ACC112 (cell line): ENCODE data around the gene NAPB.

Source experiments
- H2AFZ ChIP-seq: fragments of 200-600 bp; sonication (generic); one replicate; pipeline ENCODE4 v1.6.0; 2017; ENCODE audit warnings: antibody characterized with exemption, low read length; ENCODE audit not compliant: unreplicated experiment
- H3K27ac ChIP-seq: fragments of 200-600 bp; sonication (generic); 2 replicates; pipeline ENCODE4 v1.5.1; 2014; ENCODE audit warnings: low read depth, mild to moderate bottlenecking, antibody characterized with exemption, low read length, moderate library complexity
- H3K27me3 ChIP-seq: fragments of 200-600 bp; sonication (generic); 2 replicates; pipeline ENCODE4 v1.6.1; 2014; ENCODE audit warnings: mild to moderate bottlenecking, antibody characterized with exemption, low read length, moderate library complexity, mixed read lengths; ENCODE audit not compliant: insufficient read depth
- H3K36me3 ChIP-seq: fragments of 200-600 bp; sonication (generic); 2 replicates; pipeline ENCODE4 v1.6.1; 2016; ENCODE audit warnings: mild to moderate bottlenecking, antibody characterized with exemption, low read length, moderate library complexity, mixed read lengths; ENCODE audit not compliant: insufficient read depth
- H3K4me1 ChIP-seq: fragments of 200-600 bp; sonication (generic); one replicate; pipeline ENCODE4 v1.6.1; 2016; ENCODE audit warnings: low read length, mixed read lengths; ENCODE audit not compliant: insufficient read depth, unreplicated experiment, control insufficient read depth
- H3K4me3 ChIP-seq: fragments of 200-600 bp; sonication (generic); 2 replicates; pipeline ENCODE4 v1.5.1; 2014; ENCODE audit warnings: mild to moderate bottlenecking, low read depth, low read length
- H3K79me2 ChIP-seq: fragments of 200-600 bp; sonication (generic); one replicate; pipeline ENCODE4 v1.6.0; 2016; ENCODE audit warnings: low read length; ENCODE audit not compliant: control insufficient read depth, unreplicated experiment, insufficient read depth

Gene NAPB

DNA sequence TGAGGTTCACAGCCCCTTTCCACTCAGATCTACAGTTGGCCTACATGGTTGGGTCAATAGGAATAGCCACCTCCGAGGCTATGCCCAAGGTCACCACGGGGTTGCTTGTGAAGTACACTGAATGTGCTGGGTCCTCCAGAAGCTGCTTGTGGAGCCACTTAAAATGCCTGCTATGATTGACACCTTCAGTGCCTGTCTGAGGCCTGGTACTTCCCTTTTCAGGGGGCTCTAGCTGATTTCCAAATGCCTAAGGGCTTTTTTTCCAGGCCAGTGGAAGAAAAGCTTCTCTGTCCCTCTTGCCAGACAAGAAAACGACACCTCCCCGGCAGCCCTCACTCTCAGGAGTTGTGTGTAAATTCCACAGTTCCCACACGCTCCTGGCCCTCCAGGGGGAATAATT, 77.0 kb downstream of the NAPB start:
- no peak overlapping the region for H2AFZ ChIP-seq
- no peak overlapping the region for H3K4me3 ChIP-seq
- no peaks in the 10 kb centered on the region for H3K36me3 ChIP-seq

GRCh38 chr20:23343590-23343989, 77.7 kb downstream of the NAPB start:
- 0 out of 2 replicates have a peak, but pooled peaks cover 6% of the 10 kb centered on the region for H3K27me3 ChIP-seq
- H3K36me3 ChIP-seq = no peaks in the 10 kb centered on the region
- no peak overlapping the region for H3K4me3 ChIP-seq
- no peak overlapping the region for H2AFZ ChIP-seq
- no peaks in the 10 kb centered on the region for H3K79me2 ChIP-seq
- H3K4me1 ChIP-seq = no peaks in the 10 kb centered on the region
- no peak overlapping the region for H3K27ac ChIP-seq

More for the DNA sequence above, 77.0 kb downstream of the NAPB start:
- Histone ChIP-seq H3K79me2 (no peaks in the 10 kb centered on the region), H3K27ac (no peak overlapping the region), H3K4me1 (peaks cover 6% of the 10 kb centered on the region), H3K27me3 (0 out of 2 replicates have a peak, but pooled peaks cover 6% of the 10 kb centered on the region)

DNA sequence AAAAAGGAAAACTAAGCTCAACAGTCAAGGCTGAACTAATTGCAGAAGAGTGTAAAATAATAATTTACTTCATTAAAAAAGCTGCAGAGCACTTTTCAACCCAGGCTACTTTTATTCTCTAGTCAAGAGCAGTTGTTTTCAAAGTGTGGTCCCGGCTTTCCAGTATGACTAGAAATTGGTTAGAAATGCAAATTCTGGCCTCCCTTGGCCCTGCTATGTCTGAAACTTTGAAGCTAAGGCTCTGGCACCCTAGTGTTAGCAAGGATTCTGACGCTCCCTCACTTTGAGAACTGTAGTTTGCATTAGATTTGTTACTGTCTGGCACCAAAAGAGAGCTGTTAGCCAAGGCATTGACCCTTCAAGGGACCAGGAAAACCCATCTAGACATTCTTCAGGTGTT, 80.2 kb downstream of the NAPB start:
- H3K27ac ChIP-seq = no peak overlapping the region

DNA sequence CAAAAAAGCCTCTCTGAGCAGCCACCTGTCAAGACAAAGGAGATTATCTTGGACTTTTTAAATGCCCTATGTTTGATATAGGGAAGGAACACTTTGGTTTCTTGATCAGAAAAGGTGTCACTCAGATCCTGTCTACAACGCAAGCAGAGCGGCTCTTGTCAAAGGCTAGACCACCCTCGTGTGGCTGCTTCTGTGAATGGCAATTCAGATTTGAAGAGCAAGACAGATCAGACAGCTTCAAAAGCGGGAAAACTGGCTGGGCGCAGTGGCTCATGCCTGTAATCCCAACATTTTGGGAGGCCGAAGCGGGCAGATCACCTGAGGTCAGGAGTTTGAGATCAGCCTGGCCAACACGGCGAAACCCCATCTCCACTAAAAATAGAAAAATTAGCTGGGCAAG, 80.8 kb downstream of the NAPB start:
- Histone ChIP-seq H3K27ac (no peak overlapping the region), H3K4me1 (no peaks in the 10 kb centered on the region), H3K4me3 (no peak overlapping the region), H2AFZ (no peak overlapping the region), H3K79me2 (no peaks in the 10 kb centered on the region), H3K27me3 (0 out of 2 replicates have a peak, but pooled peaks cover 6% of the 10 kb centered on the region), H3K36me3 (no peaks in the 10 kb centered on the region)

More for the DNA sequence above, 80.2 kb downstream of the NAPB start:
- Histone ChIP-seq H3K27me3 (0 out of 2 replicates have a peak, but pooled peaks cover 6% of the 10 kb centered on the region), H3K36me3 (no peaks in the 10 kb centered on the region), H3K4me1 (no peaks in the 10 kb centered on the region), H3K79me2 (no peaks in the 10 kb centered on the region), H3K4me3 (no peak overlapping the region), H2AFZ (no peak overlapping the region)

DNA sequence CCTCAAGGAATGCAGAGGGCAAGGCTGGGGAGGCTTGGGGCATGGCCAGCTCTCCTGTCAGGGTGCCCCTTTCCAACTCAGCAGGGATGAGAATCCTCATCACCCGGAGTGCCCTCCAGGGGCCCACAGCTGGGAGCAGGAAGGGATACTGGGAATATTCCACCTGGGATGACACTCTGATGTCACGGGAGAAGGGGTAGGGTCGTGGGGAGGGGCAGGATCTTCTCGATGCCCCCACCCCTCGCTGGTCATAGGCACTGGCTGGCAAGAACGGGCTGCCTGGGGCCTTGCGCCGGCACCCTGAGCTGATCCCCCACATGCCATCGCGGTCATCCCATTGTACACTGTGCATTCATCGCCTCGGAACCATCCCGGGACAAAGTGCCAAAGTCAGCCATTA, 81.3 kb downstream of the NAPB start:
- H3K36me3 ChIP-seq = no peaks in the 10 kb centered on the region
- H3K27ac ChIP-seq = no peak overlapping the region
- H3K79me2 ChIP-seq = no peaks in the 10 kb centered on the region
- no peaks in the 10 kb centered on the region for H3K4me1 ChIP-seq
- 0 out of 2 replicates have a peak, but pooled peaks cover 6% of the 10 kb centered on the region for H3K27me3 ChIP-seq
- H2AFZ ChIP-seq = no peak overlapping the region
- no peak overlapping the region for H3K4me3 ChIP-seq

DNA sequence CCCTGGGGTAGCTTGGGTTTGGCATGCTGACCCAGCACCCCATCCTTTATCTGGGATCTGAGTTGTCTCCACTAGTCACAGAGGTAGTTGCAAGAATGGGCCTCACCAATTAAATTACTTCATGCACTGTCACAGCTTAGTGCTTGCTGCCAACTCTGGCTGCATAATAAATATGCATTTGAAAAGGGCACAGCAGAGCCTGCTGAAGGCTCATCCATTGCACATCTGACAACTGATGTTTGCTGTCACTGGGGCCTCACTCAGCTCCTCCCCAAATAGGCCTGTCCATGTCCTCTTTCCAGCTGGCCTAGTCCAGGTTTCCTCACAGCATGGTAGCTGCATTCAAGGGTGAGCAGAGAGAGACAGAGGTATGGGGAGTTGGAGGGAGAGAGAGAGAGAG, 84.0 kb downstream of the NAPB start:
- Histone ChIP-seq H3K79me2 (no peaks in the 10 kb centered on the region), H3K27me3 (0 out of 2 replicates have a peak, but pooled peaks cover 6% of the 10 kb centered on the region)

GRCh38 chr20:23336476-23336875, 84.8 kb downstream of the NAPB start:
- H3K27ac ChIP-seq = no peak overlapping the region
- no peaks in the 10 kb centered on the region for H3K36me3 ChIP-seq
- no peak overlapping the region for H3K4me3 ChIP-seq
- H3K79me2 ChIP-seq = no peaks in the 10 kb centered on the region
- no peaks in the 10 kb centered on the region for H3K4me1 ChIP-seq
- H2AFZ ChIP-seq = no peak overlapping the region
- H3K27me3 ChIP-seq = 0 out of 2 replicates have a peak, but pooled peaks cover under 1% of the 10 kb centered on the region

More for the DNA sequence above, 84.0 kb downstream of the NAPB start:
- Histone ChIP-seq H3K4me3 (no peak overlapping the region), H2AFZ (no peak overlapping the region), H3K36me3 (no peaks in the 10 kb centered on the region), H3K4me1 (no peaks in the 10 kb centered on the region), H3K27ac (no peak overlapping the region)

GRCh38 chr20:23335521-23335920, 85.8 kb downstream of the NAPB start:
- Histone ChIP-seq H3K27me3 (no peaks in the 10 kb centered on the region), H3K4me1 (no peaks in the 10 kb centered on the region), H3K27ac (no peak overlapping the region), H3K4me3 (no peak overlapping the region), H3K36me3 (no peaks in the 10 kb centered on the region), H2AFZ (no peak overlapping the region), H3K79me2 (no peaks in the 10 kb centered on the region)

- no peak overlapping the region for H3K27ac ChIP-seq
These were observed 87.2 kb downstream of the NAPB start for GRCh38 chr20:23334111-23334510.

DNA sequence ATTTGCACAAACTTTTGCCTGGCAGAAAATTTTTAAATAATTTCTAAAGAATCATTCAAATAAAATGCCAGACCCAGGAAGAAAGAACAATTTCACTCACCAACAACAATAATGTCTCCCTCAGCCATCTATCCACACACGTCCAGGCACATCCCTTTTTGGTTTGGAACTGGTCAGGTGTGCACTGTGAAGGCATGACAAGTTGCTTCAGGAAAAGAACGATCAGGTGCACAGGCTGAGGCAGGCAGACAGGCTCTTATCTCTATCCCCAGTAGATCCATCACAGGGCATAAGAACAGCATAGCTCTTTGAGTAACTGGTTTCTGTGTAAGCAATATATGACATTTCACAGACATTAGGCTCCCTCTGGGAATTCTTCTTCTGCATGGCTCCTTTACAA, 88.8 kb downstream of the NAPB start:
- Histone ChIP-seq H3K4me1 (no peaks in the 10 kb centered on the region), H3K4me3 (no peak overlapping the region), H3K27ac (no peak overlapping the region), H3K79me2 (no peaks in the 10 kb centered on the region), H3K27me3 (no peaks in the 10 kb centered on the region), H2AFZ (no peak overlapping the region), H3K36me3 (no peaks in the 10 kb centered on the region)

More at GRCh38 chr20:23334111-23334510, 87.2 kb downstream of the NAPB start:
- Histone ChIP-seq H3K27me3 (no peaks in the 10 kb centered on the region), H3K79me2 (no peaks in the 10 kb centered on the region), H3K4me3 (no peak overlapping the region), H2AFZ (no peak overlapping the region), H3K4me1 (no peaks in the 10 kb centered on the region), H3K36me3 (no peaks in the 10 kb centered on the region)

- H3K4me3 ChIP-seq = no peak overlapping the region
- H3K4me1 ChIP-seq = no peaks in the 10 kb centered on the region
- H3K27ac ChIP-seq = no peak overlapping the region
- H2AFZ ChIP-seq = no peak overlapping the region
- H3K27me3 ChIP-seq = no peaks in the 10 kb centered on the region
- no peaks in the 10 kb centered on the region for H3K36me3 ChIP-seq
- H3K79me2 ChIP-seq = no peaks in the 10 kb centered on the region
These were observed 89.6 kb downstream of the NAPB start for GRCh38 chr20:23331450-23332350.
